Adrenal gland (tissue), 5 donors: ENCODE results near the gene MYH1.

ENCODE experiments used
- POLR2A ChIP-seq, 2 donors: fragments of 450-650 bp; IDR thresholded peaks; one replicate each; pipeline ENCODE4 v1.6.1; 2017; ENCODE audit warnings: antibody characterized with exemption in 2 of 2, mild to moderate bottlenecking in 2 of 2, moderate library complexity in 1 of 2
- TF ChIP-seq, protein P1 (sequence below), 6 experiments: fragments of 450-650 bp in 4 of 6; fragments of 200-600 bp in 2 of 6; sonication (generic) in 1 of 6; IDR thresholded peaks; 1 replicate in 5 of 6; 2 replicates in 1 of 6; pipeline versions ENCODE4 v1.5.1 to v1.8.0; 2016 to 2021; ENCODE audit warnings: antibody characterized with exemption in 6 of 6, mild to moderate bottlenecking in 2 of 6, moderate library complexity in 1 of 6
- donor health status: DM: no; HTN: no; CAD: no.

DNA sequence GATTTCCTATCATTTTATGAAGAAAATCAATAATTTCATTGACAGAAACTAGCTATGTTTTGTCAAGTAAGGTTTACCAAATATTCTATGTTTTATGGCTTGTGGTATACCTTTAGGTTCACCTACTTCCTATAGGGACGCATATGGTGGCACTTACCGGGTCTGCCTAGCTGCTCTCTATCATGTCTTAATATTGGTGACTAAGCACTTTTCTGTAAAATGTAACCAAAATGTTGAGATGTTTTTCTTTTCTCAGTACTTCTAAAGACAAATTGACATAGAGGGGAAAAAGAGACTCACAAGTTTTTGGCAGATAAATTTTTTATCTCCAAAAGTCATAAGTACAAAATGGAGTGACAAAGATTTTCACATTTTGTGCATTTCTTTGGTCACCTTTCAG, 26.3 kb downstream of the MYH1 start:
- TF ChIP-seq, protein P1, sequence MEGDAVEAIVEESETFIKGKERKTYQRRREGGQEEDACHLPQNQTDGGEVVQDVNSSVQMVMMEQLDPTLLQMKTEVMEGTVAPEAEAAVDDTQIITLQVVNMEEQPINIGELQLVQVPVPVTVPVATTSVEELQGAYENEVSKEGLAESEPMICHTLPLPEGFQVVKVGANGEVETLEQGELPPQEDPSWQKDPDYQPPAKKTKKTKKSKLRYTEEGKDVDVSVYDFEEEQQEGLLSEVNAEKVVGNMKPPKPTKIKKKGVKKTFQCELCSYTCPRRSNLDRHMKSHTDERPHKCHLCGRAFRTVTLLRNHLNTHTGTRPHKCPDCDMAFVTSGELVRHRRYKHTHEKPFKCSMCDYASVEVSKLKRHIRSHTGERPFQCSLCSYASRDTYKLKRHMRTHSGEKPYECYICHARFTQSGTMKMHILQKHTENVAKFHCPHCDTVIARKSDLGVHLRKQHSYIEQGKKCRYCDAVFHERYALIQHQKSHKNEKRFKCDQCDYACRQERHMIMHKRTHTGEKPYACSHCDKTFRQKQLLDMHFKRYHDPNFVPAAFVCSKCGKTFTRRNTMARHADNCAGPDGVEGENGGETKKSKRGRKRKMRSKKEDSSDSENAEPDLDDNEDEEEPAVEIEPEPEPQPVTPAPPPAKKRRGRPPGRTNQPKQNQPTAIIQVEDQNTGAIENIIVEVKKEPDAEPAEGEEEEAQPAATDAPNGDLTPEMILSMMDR (IDR thresholded peaks at IDR 0.05) = no peak
- no peak for TF ChIP-seq POLR2A (IDR thresholded peaks at IDR 0.05)
